Measurements from ENCODE around the gene EFCAB12. TPM values are rescaled to one million over a fixed set of nuclear protein-coding genes. Genes with fewer than 3 reads are reported as not detected.

EFCAB12 gene
- total and polyA plus RNA-seq, 10 of the 15 experiments (the other 5 are each of a cell fraction or from before 2014, with no cell fraction given) = 0.02 to 0.85 (median 0.33) TPM

- peak; percentile 64; the same call in 1 of the 2 replicates for TF ChIP-seq YY1 (IDR thresholded peaks at IDR 0.05; ENCODE audit: low read depth, low read length)
- TF ChIP-seq ZNF24 (IDR thresholded peaks at IDR 0.05) = no peak
- TF ChIP-seq HDAC2 (IDR thresholded peaks at IDR 0.05) = no peak
- TF ChIP-seq PAX5 (IDR thresholded peaks at IDR 0.05; ENCODE audit: borderline replicate concordance, low read depth, low read length) = no peak
- no peak for TF ChIP-seq RFX5 (IDR thresholded peaks at IDR 0.05; ENCODE audit: low read depth, low read length)
- peak; percentile 94 for TF ChIP-seq ZNF687 (IDR thresholded peaks at IDR 0.05)
- TF ChIP-seq ZZZ3 (IDR thresholded peaks at IDR 0.05; ENCODE audit: control insufficient read depth, insufficient read length, low read depth) = no peak
- no peak for TF ChIP-seq ZBED1 (IDR thresholded peaks at IDR 0.05; ENCODE audit: borderline replicate concordance)
- no peak for TF ChIP-seq NFYA (IDR thresholded peaks at IDR 0.05; ENCODE audit: borderline replicate concordance, low read depth, low read length)
- TF ChIP-seq ZNF217 (IDR thresholded peaks at IDR 0.05) = 0 out of 2 replicates have a peak, but pooled peaks have one; percentile 43
- peak; percentile 91 for TF ChIP-seq RAD51 (IDR thresholded peaks at IDR 0.05)
- peak; percentile 43 to 89; a peak in 2 of 4 replicates for TF ChIP-seq ETV6 (conservative IDR thresholded peaks at IDR 0.05 in 1 of 2, IDR thresholded peaks at IDR 0.05 in 1 of 2; ENCODE audit: borderline replicate concordance in 1 of 2, low read depth in 1 of 2)
- no peak for TF ChIP-seq EZH2 (IDR thresholded peaks at IDR 0.05; ENCODE audit: borderline replicate concordance, control insufficient read depth, low read depth, low read length)
- TF ChIP-seq CEBPZ (IDR thresholded peaks at IDR 0.05; ENCODE audit: low read depth, low read length) = no peak
- TF ChIP-seq MLLT1 (IDR thresholded peaks at IDR 0.05) = peak; percentile 47; the same call in 1 of the 2 replicates
- no peak; the same call in 1 of the 2 replicates for TF ChIP-seq CBFB (IDR thresholded peaks at IDR 0.05; ENCODE audit: low read depth)
Observed at GRCh38 chr3:129399145-129399894, 29.1 kb downstream of the EFCAB12 start (continued).

Data from GM12878 (cell line).